Thoracic aorta (tissue), 2 donors: ENCODE data around the gene DCUN1D4. TPM values are rescaled to one million over a fixed set of nuclear protein-coding genes. Genes with fewer than 3 reads are reported as not detected.

Source experiments
- ATAC-seq: fragments of 150-250 bp; one replicate; pipeline ENCODE4 v1.8.0; 2017; ENCODE audit warnings: low read depth; ENCODE audit not compliant: insufficient number of reproducible peaks, low FRiP score
- DNase-seq: peaks from one replicate; pipeline ENCODE4 v3.0.0-alpha.2; 2020; ENCODE audit warnings: low spot score
- H3K27ac ChIP-seq, 2 donors: fragments of 200-600 bp; sonication (generic); 1 replicate in 1 of 2; 2 replicates in 1 of 2; pipeline ENCODE4 v1.5.1; 2016; ENCODE audit warnings: mild to moderate bottlenecking in 2 of 2, moderate library complexity in 2 of 2
- H3K27me3 ChIP-seq: fragments of 200-600 bp; sonication (generic); replicated peaks from 2 replicates; pipeline ENCODE4 v1.6.0; 2016; ENCODE audit warnings: mild to moderate bottlenecking; ENCODE audit not compliant: insufficient read depth
- H3K36me3 ChIP-seq: fragments of 200-600 bp; sonication (generic); one replicate; pipeline ENCODE4 v1.5.1; 2016
- H3K4me1 ChIP-seq, 2 donors: fragments of 200-600 bp; sonication (generic); 1 replicate in 1 of 2; 2 replicates in 1 of 2; pipeline versions ENCODE4 v1.5.1 to v1.6.0; 2016; ENCODE audit warnings: low read depth in 2 of 2, mild to moderate bottlenecking in 1 of 2; ENCODE audit not compliant: control insufficient read depth in 1 of 2
- H3K4me3 ChIP-seq: fragments of 200-600 bp; sonication (generic); 2 replicates; pipeline ENCODE4 v1.5.1; 2016; ENCODE audit warnings: mild to moderate bottlenecking
- H3K9me3 ChIP-seq: fragments of 200-600 bp; sonication (generic); 2 replicates; pipeline ENCODE4 v1.5.1; 2016
- total RNA-seq, 2 donors: library from RNA; depleted of rRNA; stranded (reverse); fragments of >200 nt; gene quantifications; one replicate each; pipeline versions ENCODE4 v1.1.0 to v1.2.3, GENCODE V29; 2016
- TF ChIP-seq, protein P1 (sequence below): fragments of 200-600 bp; sonication (generic); IDR thresholded peaks from one replicate; pipeline ENCODE4 v1.5.1; 2019; ENCODE audit warnings: antibody characterized with exemption

The DCUN1D4 gene
- total RNA-seq, 2 donors from 2014 or later = 30.3 to 53.8 TPM

GRCh38 chr4:51855270-51855669, 12.3 kb downstream of the DCUN1D4 start:
- DNase-seq = no peak
- Histone ChIP-seq H3K9me3 (no peaks in the 10 kb centered on the region), H3K4me1 (peaks cover 14 to 72% of the 10 kb centered on the region in 2 donors), H3K27me3 (no peaks in the 10 kb centered on the region), H3K36me3 (no peaks in the 10 kb centered on the region), H3K27ac (no peak overlapping the region), H3K4me3 (no peak overlapping the region)
- no peak for ATAC-seq
- TF ChIP-seq, protein P1, sequence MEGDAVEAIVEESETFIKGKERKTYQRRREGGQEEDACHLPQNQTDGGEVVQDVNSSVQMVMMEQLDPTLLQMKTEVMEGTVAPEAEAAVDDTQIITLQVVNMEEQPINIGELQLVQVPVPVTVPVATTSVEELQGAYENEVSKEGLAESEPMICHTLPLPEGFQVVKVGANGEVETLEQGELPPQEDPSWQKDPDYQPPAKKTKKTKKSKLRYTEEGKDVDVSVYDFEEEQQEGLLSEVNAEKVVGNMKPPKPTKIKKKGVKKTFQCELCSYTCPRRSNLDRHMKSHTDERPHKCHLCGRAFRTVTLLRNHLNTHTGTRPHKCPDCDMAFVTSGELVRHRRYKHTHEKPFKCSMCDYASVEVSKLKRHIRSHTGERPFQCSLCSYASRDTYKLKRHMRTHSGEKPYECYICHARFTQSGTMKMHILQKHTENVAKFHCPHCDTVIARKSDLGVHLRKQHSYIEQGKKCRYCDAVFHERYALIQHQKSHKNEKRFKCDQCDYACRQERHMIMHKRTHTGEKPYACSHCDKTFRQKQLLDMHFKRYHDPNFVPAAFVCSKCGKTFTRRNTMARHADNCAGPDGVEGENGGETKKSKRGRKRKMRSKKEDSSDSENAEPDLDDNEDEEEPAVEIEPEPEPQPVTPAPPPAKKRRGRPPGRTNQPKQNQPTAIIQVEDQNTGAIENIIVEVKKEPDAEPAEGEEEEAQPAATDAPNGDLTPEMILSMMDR = no peak

GRCh38 chr4:51855751-51856150, 12.8 kb downstream of the DCUN1D4 start:
- peaks cover 14 to 67% of the 10 kb centered on the region in 2 donors for H3K4me1 ChIP-seq
- no peaks in the 10 kb centered on the region for H3K36me3 ChIP-seq
- DNase-seq (no peak), ATAC-seq (no peak)
- no peak overlapping the region for H3K27ac ChIP-seq
- H3K9me3 ChIP-seq = no peaks in the 10 kb centered on the region
- TF ChIP-seq, protein P1 = no peak
- no peak overlapping the region for H3K4me3 ChIP-seq
- H3K27me3 ChIP-seq = no peaks in the 10 kb centered on the region

DNA sequence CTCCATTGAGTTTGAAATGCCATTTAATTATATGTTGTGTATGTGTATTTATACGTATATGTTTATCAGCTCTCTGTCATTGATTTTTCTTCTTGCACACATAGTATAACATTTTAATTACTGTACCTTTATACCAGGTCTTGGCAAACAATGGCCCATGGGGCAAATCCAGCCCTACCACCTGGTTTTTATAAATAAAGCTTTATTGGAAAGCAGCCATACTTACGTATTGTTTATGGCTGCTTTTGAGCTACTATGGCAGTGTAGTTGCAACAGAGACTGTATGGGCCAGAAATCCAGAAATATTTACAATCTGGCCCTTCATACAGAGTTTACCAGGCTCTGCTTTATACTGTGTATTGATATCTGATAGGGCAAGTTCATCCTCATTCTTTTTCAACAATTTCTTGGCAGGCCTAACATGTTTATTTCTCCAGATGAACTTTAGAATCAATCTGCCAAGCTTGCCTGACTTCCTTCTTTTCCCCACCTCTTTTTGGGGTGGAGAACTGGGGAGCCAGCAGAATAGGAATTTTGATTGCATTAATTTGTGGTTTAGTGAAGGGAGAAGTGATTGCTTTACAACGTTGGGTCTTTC, 15.8 kb downstream of the DCUN1D4 start:
- Histone ChIP-seq H3K9me3 (no peaks in the 10 kb centered on the region), H3K4me3 (no peak overlapping the region), H3K27me3 (no peaks in the 10 kb centered on the region), H3K27ac (no peak overlapping the region), H3K4me1 (peaks cover 10 to 41% of the 10 kb centered on the region in 2 donors), H3K36me3 (no peaks in the 10 kb centered on the region)
- ATAC-seq (no peak), DNase-seq (no peak)
- TF ChIP-seq, protein P1 = no peak

- Histone ChIP-seq H3K36me3 (no peaks in the 10 kb centered on the region), H3K4me3 (no peak overlapping the region), H3K4me1 (peaks cover 7 to 32% of the 10 kb centered on the region in 2 donors), H3K27ac (no peak overlapping the region), H3K27me3 (no peaks in the 10 kb centered on the region), H3K9me3 (no peaks in the 10 kb centered on the region)
- no peak for ATAC-seq
- no peak for DNase-seq
- TF ChIP-seq, protein P1 = no peak
These were observed 16.6 kb downstream of the DCUN1D4 start for GRCh38 chr4:51859476-51860031.

GRCh38 chr4:51862199-51862598, 19.2 kb downstream of the DCUN1D4 start:
- Histone ChIP-seq H3K4me3 (no peak overlapping the region), H3K27ac (no peak overlapping the region), H3K27me3 (no peaks in the 10 kb centered on the region), H3K4me1 (peaks cover 0 to 13% of the 10 kb centered on the region in 2 donors), H3K9me3 (no peaks in the 10 kb centered on the region), H3K36me3 (peaks cover 17% of the 10 kb centered on the region)
- no peak for DNase-seq
- no peak for ATAC-seq
- TF ChIP-seq, protein P1 = no peak
